HG02981 (cell line): ENCODE results near the gene IKZF4.
"Not testable (repeated sequence)": the region's sequence is repeated elsewhere in the genome, so short reads cannot be mapped to it uniquely, and the experiment has no call there.

ENCODE experiments used
- ATAC-seq: cut with Tn5 transposase; IDR thresholded peaks from one replicate; pipeline ENCODE4 v1.9.1; 2021; ENCODE audit warnings: mild to moderate bottlenecking, moderate library complexity; ENCODE audit not compliant: unreplicated experiment

IKZF4 gene

DNA sequence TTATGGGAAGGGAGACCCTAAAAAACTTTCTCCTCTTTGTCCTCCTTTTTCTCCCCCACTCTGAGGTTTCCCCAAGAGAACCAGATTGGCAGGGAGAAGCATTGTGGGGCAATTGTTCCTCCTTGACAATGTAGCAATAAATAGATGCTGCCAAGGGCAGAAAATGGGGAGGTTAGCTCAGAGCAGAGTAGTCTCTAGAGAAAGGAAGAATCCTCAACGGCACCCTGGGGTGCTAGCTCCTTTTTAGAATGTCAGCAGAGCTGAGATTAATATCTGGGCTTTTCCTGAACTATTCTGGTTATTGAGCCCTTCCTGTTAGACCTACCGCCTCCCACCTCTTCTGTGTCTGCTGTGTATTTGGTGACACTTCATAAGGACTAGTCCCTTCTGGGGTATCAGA, 16.3 kb downstream of the IKZF4 start:
- no peak for ATAC-seq

DNA sequence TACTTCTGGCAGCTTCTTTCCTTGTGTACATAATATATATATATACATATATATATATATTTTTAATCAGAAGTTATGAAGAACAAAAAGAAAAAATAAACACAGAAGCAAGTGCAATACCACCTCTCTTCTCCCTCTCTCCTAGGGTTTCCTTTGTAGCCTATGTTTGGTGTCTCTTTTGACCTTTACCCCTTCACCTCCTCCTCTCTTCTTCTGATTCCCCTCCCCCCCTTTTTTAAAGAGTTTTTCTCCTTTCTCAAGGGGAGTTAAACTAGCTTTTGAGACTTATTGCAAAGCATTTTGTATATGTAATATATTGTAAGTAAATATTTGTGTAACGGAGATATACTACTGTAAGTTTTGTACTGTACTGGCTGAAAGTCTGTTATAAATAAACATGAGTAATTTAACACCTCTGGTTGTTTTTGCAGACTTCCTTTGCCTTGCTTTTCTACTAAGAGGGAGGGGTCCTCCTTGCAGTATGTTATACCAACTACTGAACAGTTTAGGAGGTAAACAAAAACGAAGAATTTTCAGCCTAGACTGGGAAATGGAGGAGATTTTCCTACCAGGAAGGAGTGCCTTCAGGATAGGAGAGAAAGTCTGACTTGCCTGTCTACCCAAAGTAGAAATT, 17.3 kb downstream of the IKZF4 start:
- no peak for ATAC-seq

DNA sequence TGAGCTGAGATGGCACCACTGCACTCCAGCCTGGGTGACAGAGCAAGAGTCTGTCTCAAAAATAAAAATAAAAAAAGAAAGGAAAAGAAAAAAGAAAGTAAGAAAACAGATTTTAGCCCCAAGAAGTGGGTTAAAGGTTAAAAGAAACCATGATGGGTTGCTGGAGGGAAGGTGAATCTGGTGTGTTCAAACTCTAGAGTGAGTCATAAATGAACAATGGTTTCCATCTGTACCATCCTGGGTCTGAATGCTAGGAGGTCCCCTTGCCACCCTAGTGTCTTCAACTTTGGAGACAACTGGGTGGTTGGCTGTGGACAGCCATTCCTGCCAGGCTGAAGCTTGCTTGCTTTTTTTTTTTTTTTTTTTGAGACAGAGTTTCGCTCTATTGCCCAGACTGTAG, 19.3 kb downstream of the IKZF4 start:
- no peak for ATAC-seq

- peak; percentile 2 for ATAC-seq
Observed at GRCh38 chr12:56040963-56041551, 20.2 kb downstream of the IKZF4 start.

DNA sequence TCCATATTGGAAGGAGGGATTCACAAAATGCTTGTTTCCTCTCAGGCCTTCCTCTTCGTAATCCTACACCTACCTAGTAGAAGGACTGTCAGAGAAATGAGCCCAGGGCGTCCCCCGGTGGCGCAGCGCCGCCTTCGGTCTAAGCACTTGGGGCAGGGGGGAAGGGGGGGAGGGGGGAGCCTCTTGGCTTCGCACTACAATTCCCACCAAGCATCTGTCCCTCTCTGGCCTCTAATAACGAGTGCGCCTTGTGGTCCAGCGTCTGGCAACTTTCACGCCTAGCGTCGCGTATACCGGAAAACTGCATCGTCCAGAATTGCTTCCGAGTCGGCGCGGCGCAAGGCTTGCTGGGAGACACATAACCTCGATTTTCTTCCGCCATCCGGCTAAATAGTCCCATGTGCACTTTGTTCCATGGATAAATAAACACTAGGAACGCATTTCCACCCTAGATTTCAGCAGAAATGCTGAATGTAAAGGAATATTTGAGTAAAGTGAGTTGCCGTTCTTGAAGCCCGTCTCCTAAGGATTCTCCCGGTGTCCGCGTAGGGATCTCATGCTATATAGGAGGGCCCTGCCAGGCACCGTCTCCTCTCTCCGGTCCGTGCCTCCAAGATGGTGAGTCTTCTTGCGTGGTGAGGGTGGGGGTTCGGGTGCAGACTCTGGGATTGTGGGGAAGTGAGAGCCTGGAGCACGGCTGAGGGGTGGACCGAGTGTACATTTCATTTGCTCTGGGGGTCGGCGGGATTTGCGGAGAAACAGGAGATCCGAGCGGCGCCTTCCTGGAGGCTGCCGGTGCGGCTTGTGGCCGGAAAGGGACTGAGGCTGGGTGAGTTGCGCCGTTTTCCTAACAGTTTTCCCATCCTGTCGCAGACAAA, 20.9 kb downstream of the IKZF4 start, which contains the start of gene RPS26:
Gene RPS26, plus strand, starts transcription at position 367 of the 878 bp plus-strand sequence. Its CDS starts 249 bp downstream, at position 616.
- peak; percentile 97 for ATAC-seq

- not testable (repeated sequence) for ATAC-seq
Observed at GRCh38 chr12:56042430-56042813, 21.6 kb downstream of the IKZF4 start.

- ATAC-seq: no peak
Observed at GRCh38 chr12:56042843-56043242, 22.0 kb downstream of the IKZF4 start.

DNA sequence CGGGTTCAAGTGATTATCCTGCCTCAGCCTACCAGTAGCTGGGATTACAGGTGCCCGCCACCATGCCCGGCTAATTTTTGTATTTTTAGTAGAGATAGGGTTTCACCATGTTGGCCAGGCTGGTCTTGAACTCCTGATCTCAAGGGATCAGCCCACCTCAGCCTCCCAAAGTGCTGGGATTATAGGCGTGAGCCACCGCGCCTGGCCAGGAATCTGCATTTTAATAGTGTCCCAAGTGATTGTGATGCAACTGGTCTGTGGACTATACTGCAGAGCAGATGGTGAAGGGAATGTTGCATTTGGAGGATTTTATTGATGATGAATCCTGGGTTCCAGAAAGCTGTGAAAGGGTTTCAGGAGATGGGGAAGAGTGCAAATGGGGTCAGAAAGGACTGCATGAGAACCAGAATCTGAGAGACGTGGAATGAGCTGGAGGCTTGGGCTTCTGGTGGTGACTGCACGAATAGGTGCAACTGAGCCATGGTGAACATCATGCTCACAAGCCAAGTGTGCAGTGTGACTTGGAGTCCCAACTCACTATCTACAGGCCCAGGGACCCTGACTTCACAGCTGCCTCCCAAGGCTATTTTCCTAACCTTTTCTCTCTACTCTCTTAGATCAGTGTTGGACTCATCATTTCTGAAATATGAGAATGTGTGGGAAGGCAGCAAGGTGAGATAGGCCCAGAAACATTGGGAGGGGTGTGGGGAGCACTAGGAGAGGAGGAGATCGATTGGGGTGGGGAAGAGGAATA, 25.4 kb downstream of the IKZF4 start:
- no peak for ATAC-seq

GRCh38 chr12:56053407-56053893, 32.6 kb downstream of the IKZF4 start:
- no peak for ATAC-seq

GRCh38 chr12:56059964-56060363, 39.1 kb downstream of the IKZF4 start:
- not testable (repeated sequence) for ATAC-seq

DNA sequence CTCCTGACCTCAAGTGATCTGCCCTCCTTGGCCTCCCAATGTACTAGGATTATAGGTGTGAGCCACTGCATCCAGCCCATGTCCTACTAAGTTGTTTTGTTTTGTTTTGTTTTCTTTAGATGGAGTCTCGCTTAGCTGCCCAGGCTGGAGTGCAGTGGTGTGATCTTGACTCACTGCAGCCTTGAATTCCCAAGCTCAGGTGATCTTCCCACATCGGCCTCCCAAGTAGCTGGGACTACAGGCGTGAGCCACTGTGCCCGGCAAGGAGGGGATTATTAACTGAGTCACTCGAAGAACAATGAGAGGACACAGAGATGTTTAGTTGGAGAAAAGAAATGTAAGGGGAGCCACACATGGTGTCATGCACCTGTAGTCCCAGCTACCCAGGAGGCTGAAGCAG, 41.1 kb downstream of the IKZF4 start:
- ATAC-seq: no peak

DNA sequence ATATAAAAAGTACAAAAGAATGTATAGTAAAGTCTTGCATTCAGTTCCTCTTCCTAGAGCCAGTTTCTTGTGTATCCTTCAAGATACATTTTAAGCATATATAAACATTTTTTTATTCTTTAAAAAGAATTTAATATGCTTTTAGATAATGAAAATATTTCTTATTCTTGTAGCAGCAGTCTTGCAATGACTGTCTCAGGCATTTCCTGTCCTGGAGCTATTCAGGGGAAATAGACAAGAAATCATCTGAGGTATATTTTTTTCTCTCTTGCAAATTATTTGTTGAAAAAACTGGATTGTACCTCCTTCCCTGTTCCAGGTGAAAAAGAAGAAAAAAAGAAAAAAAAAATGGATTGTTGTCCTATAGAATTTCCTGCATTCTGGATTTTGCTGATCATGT, 42.2 kb downstream of the IKZF4 start:
- no peak for ATAC-seq

- no peak for ATAC-seq
Observed at GRCh38 chr12:56071648-56072047, 50.8 kb downstream of the IKZF4 start.

DNA sequence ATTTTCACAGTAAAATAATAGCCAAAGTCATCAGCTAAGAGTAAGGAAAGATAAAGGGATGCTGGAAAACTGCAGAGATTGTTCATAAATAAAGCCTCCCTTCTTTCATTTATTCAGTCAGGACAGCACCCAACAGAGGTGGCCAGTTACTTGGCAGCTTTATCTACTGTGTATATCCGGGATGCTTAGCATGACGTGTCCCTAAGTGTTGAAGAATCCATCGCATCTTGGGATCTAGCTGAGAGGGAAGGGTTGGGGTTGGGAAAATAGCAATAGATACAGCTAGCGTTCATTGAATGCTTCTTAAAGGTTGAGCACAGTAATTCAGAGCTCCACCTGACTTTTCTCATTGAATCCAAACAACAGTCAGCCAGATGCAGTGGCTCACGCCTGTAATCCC, 53.6 kb downstream of the IKZF4 start:
- no peak for ATAC-seq

DNA sequence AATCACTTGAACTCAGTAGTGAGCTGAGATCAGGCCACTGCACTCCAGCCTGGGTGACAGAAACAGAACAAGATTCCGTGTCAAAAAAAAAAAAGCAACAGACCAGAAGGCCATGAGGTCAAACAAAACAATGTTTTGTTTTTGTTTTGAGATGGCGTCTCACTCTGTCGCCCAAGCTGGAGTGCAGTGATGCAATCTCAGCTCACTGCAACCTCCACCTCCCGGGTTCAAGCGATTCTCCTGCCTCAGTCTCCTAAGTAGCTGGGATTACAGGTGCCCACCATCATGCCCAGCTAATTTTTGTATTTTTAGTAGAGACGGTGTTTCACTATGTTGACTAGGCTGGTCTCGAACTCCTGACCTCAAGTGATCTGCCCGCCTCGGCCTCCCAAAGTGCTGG, 57.1 kb downstream of the IKZF4 start:
- ATAC-seq: not testable (repeated sequence)

DNA sequence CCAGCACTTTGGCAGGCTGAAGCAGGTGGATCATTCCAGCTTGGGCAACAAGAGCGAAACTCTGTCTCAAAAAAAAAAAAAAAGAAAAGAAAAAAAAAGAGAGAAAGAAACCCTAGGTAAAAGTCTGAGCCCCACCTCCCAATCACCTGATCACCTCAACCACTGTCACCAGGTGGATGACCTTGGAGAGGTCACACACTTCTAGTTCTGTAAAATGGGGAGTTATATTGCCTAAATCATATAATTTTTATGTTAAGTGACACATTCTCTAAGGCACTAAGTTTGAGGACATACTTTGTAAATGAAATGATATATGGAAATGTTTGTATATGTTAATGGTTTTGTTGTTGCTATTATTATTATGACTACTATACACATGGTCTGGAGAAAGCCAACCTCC, 57.6 kb downstream of the IKZF4 start:
- ATAC-seq: no peak

- peak; percentile 74 for ATAC-seq
Observed at GRCh38 chr12:56078931-56079722, 58.3 kb downstream of the IKZF4 start.

- ATAC-seq: no peak
Observed at GRCh38 chr12:56079723-56080555, 59.1 kb downstream of the IKZF4 start, which contains the start of gene ERBB3. Gene ERBB3 (plus strand): TSS chr12:56080165. CDS start chr12:56080301, 136 bp downstream.

GRCh38 chr12:56080556-56081138, 59.8 kb downstream of the IKZF4 start:
- no peak for ATAC-seq
